Measurements from ENCODE around the gene PIGH.
A peak's percentile ranks its signal among the peaks of the same experiment; 100 is the strongest.
"Not testable (repeated sequence)": the region's sequence is repeated elsewhere in the genome, so short reads cannot be mapped to it uniquely, and the experiment has no call there.

PIGH gene

GRCh38 chr14:67607646-67608045 is 7.6 kb upstream of the PIGH start:
- DNase-seq, result no peak

- DNase-seq, result no peak
Observed at GRCh38 chr14:67602995-67603545, 3.0 kb upstream of the PIGH start.

GRCh38 chr14:67602076-67602475 is 2.0 kb upstream of the PIGH start:
- DNase-seq, result no peak

- DNase-seq, result not testable (repeated sequence)
Observed at GRCh38 chr14:67600562-67600974, 500 bp upstream of the PIGH start.

DNA sequence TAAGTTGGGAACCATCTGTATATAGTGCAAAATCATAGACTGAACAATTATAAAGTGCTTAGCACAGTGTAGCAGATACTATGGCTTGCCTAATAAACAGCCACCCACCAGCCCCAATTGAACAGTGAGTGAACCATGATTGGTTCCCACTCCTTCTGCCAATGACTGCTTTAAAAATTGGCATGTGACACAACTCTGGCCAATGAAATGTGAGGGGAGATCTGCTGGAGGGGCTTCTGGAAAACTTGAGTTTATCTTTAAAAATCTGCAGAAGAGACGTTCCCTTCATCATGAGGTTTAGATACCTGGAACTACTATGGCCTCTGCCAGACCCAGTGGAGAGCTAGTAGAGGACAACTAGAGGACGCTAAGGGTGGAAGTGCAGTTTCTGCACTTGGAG is 4.7 kb downstream of the PIGH start:
- no peak for DNase-seq

- not testable (repeated sequence) for DNase-seq
Observed at GRCh38 chr14:67593650-67594049, 6.4 kb downstream of the PIGH start.

- DNase-seq, result no peak
Observed at GRCh38 chr14:67589204-67589770, 10.8 kb downstream of the PIGH start.

GRCh38 chr14:67586369-67586768 is 13.7 kb downstream of the PIGH start:
- DNase-seq, result no peak

DNA sequence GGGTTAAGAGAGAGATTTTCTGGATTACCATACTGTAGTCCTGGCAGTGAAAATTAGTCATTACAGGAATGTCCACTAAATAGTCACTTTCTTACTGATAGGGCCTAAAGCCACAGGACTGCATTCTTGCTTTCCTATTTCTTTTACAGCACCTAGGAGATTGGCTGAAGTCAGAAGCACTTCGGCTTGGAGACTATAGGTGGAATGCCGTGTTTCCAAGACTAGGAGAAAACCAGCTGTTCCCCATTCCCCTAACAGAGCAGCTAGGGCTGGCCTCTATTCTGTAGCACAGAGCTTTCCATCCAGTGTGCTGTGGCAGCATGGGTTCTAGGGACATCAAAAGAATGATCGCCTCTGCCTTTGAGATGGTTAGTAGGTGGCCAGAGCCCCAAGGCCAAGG is 15.1 kb downstream of the PIGH start:
- no peak for DNase-seq

DNA sequence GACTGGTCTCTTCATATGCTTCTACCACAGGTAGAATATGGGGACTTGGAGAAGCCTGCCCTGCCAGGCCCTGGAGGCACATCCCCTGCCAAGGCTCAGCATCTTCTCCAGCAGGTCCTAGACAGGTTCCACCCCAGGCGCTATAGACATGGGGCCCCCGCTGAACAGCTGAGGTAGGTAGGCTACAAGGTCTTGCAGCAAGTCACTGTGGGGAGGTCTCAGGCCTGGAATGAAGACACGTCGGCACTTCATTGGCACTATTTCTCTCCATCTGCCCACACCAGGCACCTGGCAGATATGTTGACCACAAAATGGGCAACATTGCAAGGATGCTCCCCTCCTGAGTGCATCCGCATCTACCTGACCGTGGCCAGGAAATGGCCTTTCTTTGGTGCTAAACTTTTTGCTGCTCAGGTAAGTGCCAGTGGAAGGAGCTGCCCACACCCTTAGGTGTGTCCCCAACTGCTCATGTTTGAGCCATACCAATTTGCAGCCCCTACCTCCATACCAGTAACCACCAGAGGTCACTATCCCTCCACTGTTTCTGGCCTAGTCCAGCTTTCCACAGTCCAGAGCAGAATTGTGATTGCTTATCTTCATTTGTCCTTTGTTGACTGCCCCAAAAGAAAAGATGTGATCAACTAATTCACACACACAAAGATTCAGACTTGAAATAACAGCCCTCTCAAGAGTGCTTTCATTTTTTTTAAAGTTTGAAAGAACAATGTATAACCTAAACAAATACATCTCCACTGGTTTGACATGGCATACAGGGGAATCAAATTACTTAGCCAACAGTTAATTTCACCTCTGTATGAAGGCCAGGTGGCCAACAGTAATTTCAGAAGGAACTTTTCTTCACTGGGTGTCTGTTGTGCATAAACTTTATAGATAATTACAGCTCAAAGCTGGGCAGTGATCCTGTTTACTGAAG is 16.1 kb downstream of the PIGH start:
- peak; percentile 20 for DNase-seq

- no peak for DNase-seq
Observed at GRCh38 chr14:67582061-67582460, 18.0 kb downstream of the PIGH start.

DNA sequence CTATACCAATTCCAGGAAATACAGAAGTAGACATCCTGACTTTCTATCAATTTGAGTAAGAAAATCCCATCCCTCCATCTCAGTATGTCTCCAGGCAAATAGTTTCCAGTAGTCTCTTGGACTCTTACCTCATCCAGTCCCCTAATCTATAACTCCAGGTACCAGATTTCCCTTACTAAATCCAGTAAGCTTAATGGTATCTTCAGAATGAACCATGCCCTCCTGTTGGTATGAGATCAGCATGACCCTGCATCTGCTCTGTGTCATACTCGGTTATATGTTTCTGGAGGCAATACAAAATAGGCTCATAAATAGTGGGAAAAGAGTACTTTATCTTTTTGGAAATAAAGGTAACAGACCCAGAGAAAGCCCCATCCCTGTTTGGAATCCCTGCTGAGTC is 18.4 kb downstream of the PIGH start:
- no peak for DNase-seq

GRCh38 chr14:67580336-67581171 is 19.5 kb downstream of the PIGH start:
- DNase-seq, result no peak

DNA sequence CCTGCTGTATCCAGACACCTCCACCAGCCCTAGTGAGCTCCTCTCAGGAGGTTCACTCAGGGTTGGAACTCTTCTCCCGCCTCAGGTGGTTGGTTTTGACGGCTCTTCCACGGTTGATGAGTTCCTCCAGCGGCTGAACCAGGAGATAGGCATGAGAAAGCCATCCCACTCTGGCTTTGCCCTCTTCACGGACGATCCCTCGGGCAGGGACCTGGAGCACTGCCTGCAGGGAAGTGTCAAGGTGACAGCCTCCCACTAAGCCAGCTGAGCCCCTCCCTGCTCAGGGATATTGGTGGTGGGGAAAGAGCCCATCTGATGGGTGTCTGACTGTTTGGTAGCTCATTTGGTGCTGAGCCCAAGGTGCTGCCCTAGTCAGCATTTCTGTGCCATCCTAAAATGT is 20.4 kb downstream of the PIGH start:
- no peak for DNase-seq

DNA sequence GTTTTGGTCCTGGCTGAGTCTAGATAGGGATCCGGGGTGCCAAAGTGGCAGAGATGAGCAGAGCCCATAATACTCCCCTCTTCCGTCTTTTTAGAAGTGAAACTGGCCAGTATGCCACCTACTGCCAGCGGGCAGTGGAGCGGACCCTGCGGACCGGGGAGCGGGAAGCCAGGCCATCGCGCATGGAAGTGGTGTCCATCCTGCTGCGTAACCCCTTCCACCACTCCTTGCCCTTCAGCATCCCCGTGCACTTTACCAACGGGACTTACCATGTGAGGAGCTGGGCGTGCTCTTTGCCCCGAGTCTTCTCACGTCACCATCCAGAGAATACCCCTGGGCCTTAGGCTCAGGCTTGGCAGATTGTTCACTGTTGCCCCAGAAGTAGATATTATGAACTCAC is 21.0 kb downstream of the PIGH start:
- DNase-seq, result no peak

- DNase-seq, result no peak
Observed at GRCh38 chr14:67577909-67578749, 21.9 kb downstream of the PIGH start.

GRCh38 chr14:67577181-67577808 is 22.8 kb downstream of the PIGH start:
- no peak for DNase-seq

GRCh38 chr14:67576216-67576955 is 23.7 kb downstream of the PIGH start:
- DNase-seq, result no peak

DNA sequence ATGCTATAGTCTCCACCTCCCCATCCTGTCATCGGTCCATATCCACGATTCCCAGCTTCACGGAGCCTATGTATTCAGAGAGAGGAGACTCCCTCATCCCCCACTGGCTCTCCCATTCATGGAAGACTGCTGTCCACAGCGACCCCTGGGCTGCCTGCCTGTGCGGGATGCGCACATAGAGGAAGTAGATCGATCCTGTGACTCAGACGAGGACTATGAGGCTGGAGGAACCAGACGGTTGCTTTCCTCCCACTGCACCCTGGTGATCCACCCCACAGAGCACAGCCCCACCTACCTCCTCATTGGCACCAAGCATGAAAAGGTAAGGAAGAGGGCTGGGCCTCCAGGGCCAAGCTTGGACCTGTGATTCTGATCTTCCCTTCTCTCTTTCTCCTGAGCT is 24.4 kb downstream of the PIGH start:
- no peak for DNase-seq

- no peak for DNase-seq
Observed at GRCh38 chr14:67574806-67575205, 25.3 kb downstream of the PIGH start.

- no peak for DNase-seq
Observed at GRCh38 chr14:67574156-67574555, 25.9 kb downstream of the PIGH start.
